ENCODE data around the gene RDH5.

Gene RDH5

GRCh38 chr12:55720071-55720564 lies at the start of gene RDH5:
TSS of gene RDH5 (plus strand) at chr12:55720393. CDS start at chr12:55721185, 792 bp downstream.
- no peak for DNase-seq

GRCh38 chr12:55671746-55672145 lies 48.4 kb upstream of the RDH5 start:
- no peak for DNase-seq

DNA sequence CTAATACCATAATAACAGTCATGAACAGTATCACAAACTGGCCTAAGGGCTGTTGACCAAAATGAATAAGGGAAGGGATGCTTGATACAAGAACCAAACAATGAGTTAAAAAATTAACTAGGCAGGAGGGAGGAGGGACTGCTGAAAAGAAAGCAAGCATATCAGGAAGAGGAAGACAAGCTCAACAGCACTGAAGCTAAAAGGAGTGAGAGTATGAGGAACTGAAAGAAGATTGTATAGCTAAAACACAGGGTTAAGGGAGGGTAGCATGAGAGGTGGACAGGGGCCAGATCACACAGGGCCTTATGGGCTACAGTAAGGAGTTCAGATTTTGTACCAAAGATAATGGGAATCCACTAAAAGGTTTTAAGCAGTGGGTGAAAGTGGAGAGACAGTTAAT lies 46.6 kb upstream of the RDH5 start:
- no peak for DNase-seq

GRCh38 chr12:55675666-55676065 lies 44.5 kb upstream of the RDH5 start:
- DNase-seq: no peak

DNA sequence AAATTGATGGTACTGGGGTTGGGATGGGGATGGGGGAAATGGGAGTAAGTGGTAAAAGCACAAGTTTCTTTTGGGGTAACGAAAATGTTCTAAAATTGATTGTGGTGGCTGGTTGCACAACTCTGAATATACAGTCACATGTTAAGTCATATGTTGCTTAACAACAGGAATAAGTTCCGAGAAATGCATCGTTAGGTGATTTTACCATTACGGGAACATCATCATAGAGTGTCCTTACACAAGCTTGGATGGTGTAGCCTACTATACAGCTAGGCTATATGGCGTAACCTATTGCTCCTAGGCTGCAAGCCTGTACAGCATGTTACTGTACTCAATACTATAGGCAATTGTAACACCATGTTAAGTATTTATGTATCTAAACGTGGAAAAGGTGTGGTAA lies 43.5 kb upstream of the RDH5 start:
- DNase-seq: no peak

DNA sequence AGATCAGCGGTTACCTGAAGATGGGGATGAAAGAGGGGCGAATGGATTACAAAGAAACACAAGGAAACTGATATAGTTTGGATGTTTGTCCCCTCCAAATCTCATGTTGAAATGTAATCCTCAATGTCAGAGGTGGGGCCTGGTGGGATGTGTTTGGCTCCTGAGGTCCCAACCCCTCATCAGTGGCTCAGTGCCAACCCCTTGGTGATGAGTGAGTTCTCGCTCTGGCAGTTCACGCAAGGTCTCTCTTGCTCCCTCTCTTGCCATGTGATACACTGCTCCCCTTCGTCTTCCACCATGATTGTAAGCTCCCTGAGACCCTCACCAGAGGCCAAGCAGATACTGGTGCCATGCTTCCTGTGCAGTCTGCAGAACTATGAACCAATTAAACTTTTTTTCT lies 40.5 kb upstream of the RDH5 start:
- no peak for DNase-seq

DNA sequence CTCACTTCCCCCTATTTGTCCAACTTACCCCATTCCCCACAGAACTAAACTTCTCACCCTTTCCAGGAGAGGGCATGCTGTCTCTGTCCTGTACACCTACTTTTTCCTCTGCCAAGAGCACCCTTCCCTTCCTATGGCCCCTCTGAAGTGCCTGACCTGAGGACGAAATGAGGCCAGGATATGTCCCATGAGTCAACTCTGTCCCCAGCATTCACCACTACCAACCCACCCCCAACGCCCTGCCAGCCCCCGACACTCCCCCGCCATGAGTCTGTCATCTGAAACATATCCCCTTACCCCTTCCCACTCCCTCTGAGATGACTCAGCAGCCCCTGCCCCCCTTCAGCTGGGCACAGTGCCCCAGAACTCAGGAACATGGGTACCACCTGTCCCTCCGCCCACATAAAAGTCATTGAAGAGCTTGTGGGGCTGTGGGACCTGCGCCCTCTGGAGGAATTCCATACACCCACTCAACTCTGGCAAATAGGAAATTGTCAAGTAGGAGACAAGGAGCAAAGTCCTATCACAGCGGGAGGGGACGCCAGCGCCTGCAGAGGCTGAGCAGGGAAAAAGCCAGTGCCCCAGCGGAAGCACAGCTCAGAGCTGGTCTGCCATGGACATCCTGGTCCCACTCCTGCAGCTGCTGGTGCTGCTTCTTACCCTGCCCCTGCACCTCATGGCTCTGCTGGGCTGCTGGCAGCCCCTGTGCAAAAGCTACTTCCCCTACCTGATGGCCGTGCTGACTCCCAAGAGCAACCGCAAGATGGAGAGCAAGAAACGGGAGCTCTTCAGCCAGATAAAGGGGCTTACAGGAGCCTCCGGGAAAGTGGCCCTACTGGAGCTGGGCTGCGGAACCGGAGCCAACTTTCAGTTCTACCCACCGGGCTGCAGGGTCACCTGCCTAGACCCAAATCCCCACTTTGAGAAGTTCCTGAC lies 38.8 kb upstream of the RDH5 start:
- DNase-seq: no peak

DNA sequence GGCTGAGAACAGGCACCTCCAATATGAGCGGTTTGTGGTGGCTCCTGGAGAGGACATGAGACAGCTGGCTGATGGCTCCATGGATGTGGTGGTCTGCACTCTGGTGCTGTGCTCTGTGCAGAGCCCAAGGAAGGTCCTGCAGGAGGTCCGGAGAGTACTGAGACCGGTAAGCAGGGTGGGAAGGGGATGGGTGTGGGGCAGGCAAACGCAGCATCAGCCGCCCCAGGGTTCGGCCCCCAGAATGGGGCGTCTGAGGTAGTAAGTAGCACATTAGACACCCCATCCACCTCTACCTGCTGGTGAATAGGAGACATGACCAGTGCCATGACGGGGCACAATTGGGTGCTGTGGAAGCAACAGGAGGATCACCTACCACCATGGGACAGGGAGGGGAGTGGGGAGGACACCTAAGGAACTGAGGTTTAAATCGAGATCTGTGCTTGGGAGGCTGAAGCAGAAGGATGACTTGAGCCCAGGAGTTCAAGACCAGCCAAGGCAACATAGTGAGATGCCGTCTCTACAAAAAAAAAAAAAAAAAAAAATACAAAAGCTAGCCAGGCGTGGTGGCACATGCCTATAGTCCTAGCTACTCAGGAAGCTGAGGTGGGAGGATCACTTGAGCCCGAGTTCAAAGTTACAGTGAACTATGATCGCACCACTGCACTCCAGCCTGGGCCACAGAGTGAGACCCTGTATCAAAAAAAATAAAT lies 38.0 kb upstream of the RDH5 start:
- DNase-seq: no peak

DNA sequence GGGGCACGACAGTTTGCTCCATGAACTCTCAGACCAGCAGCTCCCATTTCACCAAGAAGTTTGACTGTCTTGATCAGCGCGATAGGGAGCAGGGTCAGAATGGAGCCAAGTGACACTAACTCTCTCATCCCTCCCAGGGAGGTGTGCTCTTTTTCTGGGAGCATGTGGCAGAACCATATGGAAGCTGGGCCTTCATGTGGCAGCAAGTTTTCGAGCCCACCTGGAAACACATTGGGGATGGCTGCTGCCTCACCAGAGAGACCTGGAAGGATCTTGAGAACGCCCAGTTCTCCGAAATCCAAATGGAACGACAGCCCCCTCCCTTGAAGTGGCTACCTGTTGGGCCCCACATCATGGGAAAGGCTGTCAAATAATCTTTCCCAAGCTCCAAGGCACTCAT lies 36.5 kb upstream of the RDH5 start:
- DNase-seq: no peak

- no peak for DNase-seq
These were observed 35.3 kb upstream of the RDH5 start for GRCh38 chr12:55684761-55685370.

- DNase-seq: no peak
These were observed 34.5 kb upstream of the RDH5 start for GRCh38 chr12:55685671-55686070.

DNA sequence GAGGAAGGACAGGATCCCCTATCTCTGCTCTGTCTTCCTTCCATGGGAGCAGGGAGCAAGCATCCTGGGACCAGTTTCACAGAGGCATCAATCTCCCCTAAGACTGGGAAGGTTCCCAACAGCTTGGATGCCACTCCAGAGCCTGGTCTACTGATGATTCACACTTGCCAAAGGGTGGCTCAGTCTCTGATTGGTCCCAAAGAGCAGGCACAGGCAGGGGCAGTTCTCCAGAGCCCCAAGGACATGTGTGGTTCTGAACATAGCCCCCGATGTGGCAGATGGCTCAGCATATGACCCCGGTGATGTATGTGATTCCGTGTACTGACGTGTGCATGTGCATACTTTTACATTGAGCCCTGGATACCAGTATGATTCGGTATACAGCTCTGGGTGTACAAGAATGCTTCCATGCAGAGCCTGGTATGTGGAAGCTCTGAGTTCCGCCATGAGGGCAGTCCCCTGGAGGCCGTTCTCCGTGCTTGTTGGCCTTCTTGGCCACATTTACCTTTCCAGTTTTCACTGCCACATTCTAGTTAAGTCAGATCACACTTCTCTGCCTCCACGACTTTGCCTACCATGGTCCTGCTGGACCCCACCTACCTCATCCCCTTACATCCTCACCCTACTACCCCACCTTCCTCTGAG lies 33.7 kb upstream of the RDH5 start:
- DNase-seq: no peak

DNA sequence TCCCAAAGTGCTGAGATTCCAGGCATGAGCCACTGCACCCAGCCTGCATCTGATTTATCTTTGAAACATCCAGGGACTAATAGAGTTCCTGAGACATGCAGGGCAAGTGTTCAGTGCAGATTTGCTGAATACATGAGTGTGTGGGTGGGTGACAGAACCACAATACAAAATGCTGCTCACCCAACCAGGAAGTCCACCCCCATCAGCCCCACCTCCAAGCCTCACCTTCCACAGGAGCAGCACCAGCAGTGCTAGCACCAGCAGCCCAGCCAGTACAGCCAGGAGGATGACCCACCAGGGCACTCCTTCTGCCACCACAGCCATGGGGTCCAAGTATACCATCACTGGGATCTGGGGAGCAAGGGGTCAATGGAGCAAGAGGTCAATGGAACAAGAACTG lies 32.4 kb upstream of the RDH5 start:
- no peak for DNase-seq

- DNase-seq: no peak
These were observed 31.2 kb upstream of the RDH5 start for GRCh38 chr12:55688716-55689655.

- DNase-seq: no peak
These were observed 27.4 kb upstream of the RDH5 start for GRCh38 chr12:55692631-55693322.

DNA sequence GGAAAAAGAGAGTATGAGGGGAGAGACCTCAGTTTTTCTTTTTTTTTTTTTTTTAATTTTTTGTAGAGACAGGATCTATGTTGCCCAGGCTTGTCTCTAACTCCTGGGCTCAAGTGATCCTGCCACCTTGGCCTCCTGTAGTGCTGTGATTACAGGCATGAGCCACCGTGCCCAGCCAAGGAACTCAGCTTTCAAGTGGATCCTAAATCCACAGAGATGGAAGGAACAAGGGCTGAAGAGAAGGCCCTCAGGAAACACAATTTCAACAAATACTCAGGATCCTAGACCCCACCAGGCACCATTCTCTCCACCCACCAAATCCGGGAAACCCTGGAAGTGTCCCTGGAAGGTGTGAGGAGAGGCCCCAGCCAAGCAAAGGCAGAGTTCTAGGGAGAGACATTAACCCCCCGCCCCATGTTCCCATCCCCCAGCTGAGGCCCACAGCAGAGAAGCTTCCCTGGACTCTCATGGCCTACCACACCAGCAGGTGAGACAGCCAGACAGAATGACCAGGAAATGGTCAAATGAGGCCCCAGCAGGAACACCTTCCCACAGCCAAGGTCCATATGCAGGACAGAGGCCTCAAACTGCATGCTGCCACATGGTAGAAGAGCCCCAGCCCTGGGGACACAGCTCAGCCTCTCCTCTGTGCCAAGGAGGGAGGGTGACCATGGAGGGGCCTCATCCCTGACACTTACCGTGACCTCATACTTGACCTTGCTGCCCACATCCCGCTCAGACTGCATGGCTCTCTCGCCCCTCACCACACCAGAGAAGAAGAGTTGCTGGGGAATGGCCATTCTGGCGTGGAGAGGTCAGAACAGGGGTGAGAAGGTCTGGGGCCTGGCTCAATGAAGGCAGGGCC lies 26.6 kb upstream of the RDH5 start:
- DNase-seq: no peak

DNA sequence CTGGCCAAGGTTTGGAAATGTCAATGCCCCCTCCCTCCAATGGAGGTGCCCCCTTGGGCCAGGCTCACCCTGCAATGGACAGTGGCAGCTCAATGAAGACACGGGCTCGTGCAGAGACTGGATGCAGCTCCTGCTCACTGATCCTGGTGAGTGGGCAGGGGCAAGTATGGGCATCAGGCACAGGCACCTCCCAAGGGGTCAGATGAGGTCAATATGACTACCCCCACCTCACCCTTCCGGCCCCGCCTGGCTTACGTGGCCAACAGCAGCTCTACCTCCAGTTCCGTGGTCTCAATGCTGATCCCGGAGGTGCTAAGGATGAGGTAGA lies 26.0 kb upstream of the RDH5 start:
- no peak for DNase-seq

DNA sequence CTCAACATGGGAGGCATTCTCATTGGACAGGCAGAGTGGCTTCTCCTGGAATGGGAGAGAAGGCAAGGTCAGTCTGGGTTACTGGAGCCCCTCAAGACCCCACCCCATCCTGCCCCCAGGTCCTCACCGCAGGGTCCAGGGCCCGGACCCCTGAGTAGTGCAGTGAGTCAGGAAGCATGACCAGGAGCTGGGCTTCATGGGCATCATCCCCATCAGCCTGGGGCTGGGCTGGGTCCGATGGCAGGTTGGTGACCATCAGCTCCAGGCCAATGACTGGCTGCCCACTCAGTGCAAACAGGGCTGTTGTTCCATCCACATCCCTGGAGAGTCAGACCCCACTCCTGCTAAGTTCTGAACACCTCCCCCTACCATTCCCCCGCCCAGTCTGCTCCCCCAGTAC lies 25.5 kb upstream of the RDH5 start:
- no peak for DNase-seq

- no peak for DNase-seq
These were observed 24.8 kb upstream of the RDH5 start for GRCh38 chr12:55695349-55695748.

- no peak for DNase-seq
These were observed 24.1 kb upstream of the RDH5 start for GRCh38 chr12:55696141-55696540.

Measured in GF-D8 (cell line).